Skeletal muscle satellite cell (primary cell): ENCODE data around the gene DCAF6.

ENCODE experiments used
- H3K27me3 ChIP-seq: 2 replicates; pipeline ENCODE4 v1.7.0; 2013; ENCODE audit warnings: low read length; ENCODE audit not compliant: control insufficient read depth, insufficient read depth
- H3K36me3 ChIP-seq: 2 replicates; pipeline ENCODE4 v1.7.0; 2013; ENCODE audit warnings: mild to moderate bottlenecking, control low read depth, low read length; ENCODE audit not compliant: insufficient read depth
- H3K4me1 ChIP-seq: 2 replicates; pipeline ENCODE4 v1.7.0; 2013; ENCODE audit warnings: low read length; ENCODE audit not compliant: control insufficient read depth, insufficient read depth
- H3K4me2 ChIP-seq: 2 replicates; pipeline ENCODE4 v1.7.0; 2013; ENCODE audit warnings: mild to moderate bottlenecking, low read length
- H3K4me3 ChIP-seq: 2 replicates; pipeline ENCODE4 v1.7.0; 2013; ENCODE audit warnings: low read length
- H3K9ac ChIP-seq: 2 replicates; pipeline ENCODE4 v1.7.0; 2013; ENCODE audit warnings: mild to moderate bottlenecking, low read depth, low read length, moderate library complexity
- H3K9me3 ChIP-seq: replicated peaks from 2 replicates; pipeline ENCODE4 v1.7.0; 2013; ENCODE audit warnings: mild to moderate bottlenecking, control low read depth, low read length

Gene DCAF6

GRCh38 chr1:168098534-168099320 is 162.2 kb downstream of the DCAF6 start:
- no peak overlapping the region for H3K9ac ChIP-seq
- H3K36me3 ChIP-seq: peaks cover 13% of the 10 kb centered on the region
- no peaks in the 10 kb centered on the region for H3K9me3 ChIP-seq
- no peaks in the 10 kb centered on the region for H3K27me3 ChIP-seq
- no peaks in the 10 kb centered on the region for H3K4me1 ChIP-seq
- no peak overlapping the region for H3K4me2 ChIP-seq
- no peak overlapping the region for H3K4me3 ChIP-seq

GRCh38 chr1:168099337-168099801 is 162.9 kb downstream of the DCAF6 start:
- Histone ChIP-seq H3K9ac (no peak overlapping the region), H3K4me3 (no peak overlapping the region), H3K4me2 (no peak overlapping the region), H3K9me3 (no peaks in the 10 kb centered on the region), H3K4me1 (no peaks in the 10 kb centered on the region), H3K27me3 (no peaks in the 10 kb centered on the region), H3K36me3 (peaks cover 16% of the 10 kb centered on the region)

GRCh38 chr1:168100315-168101002 is 164.0 kb downstream of the DCAF6 start:
- Histone ChIP-seq H3K9me3 (no peaks in the 10 kb centered on the region), H3K9ac (no peak overlapping the region), H3K36me3 (peaks cover 20% of the 10 kb centered on the region), H3K4me1 (no peaks in the 10 kb centered on the region), H3K4me2 (no peak overlapping the region), H3K27me3 (no peaks in the 10 kb centered on the region), H3K4me3 (no peak overlapping the region)

GRCh38 chr1:168101336-168101735 is 164.9 kb downstream of the DCAF6 start:
- no peaks in the 10 kb centered on the region for H3K27me3 ChIP-seq
- no peak overlapping the region for H3K4me3 ChIP-seq
- H3K9me3 ChIP-seq: no peaks in the 10 kb centered on the region
- no peaks in the 10 kb centered on the region for H3K4me1 ChIP-seq
- H3K36me3 ChIP-seq: peaks cover 18% of the 10 kb centered on the region
- no peak overlapping the region for H3K9ac ChIP-seq
- H3K4me2 ChIP-seq: no peak overlapping the region

GRCh38 chr1:168102487-168102886 is 166.0 kb downstream of the DCAF6 start:
- Histone ChIP-seq H3K4me2 (no peak overlapping the region), H3K9ac (no peak overlapping the region), H3K4me3 (no peak overlapping the region), H3K27me3 (no peaks in the 10 kb centered on the region), H3K4me1 (no peaks in the 10 kb centered on the region), H3K9me3 (no peaks in the 10 kb centered on the region), H3K36me3 (peaks cover 13% of the 10 kb centered on the region)

GRCh38 chr1:168104535-168104934 is 168.1 kb downstream of the DCAF6 start:
- H3K9me3 ChIP-seq: no peaks in the 10 kb centered on the region
- H3K4me1 ChIP-seq: no peaks in the 10 kb centered on the region
- no peak overlapping the region for H3K4me3 ChIP-seq
- peaks cover 8% of the 10 kb centered on the region for H3K36me3 ChIP-seq
- no peaks in the 10 kb centered on the region for H3K27me3 ChIP-seq
- no peak overlapping the region for H3K9ac ChIP-seq
- no peak overlapping the region for H3K4me2 ChIP-seq

GRCh38 chr1:168105846-168106245 is 169.4 kb downstream of the DCAF6 start:
- H3K9me3 ChIP-seq: no peaks in the 10 kb centered on the region
- H3K36me3 ChIP-seq: peaks cover 8% of the 10 kb centered on the region
- no peak overlapping the region for H3K9ac ChIP-seq
- no peaks in the 10 kb centered on the region for H3K4me1 ChIP-seq
- H3K4me3 ChIP-seq: no peak overlapping the region
- no peaks in the 10 kb centered on the region for H3K27me3 ChIP-seq
- no peak overlapping the region for H3K4me2 ChIP-seq

GRCh38 chr1:168106274-168106673 is 169.8 kb downstream of the DCAF6 start:
- Histone ChIP-seq H3K9me3 (no peaks in the 10 kb centered on the region), H3K4me1 (no peaks in the 10 kb centered on the region), H3K27me3 (no peaks in the 10 kb centered on the region), H3K9ac (no peak overlapping the region), H3K4me3 (no peak overlapping the region), H3K36me3 (peaks cover 8% of the 10 kb centered on the region), H3K4me2 (no peak overlapping the region)

- Histone ChIP-seq H3K4me2 (no peak overlapping the region), H3K27me3 (no peaks in the 10 kb centered on the region), H3K9ac (no peak overlapping the region), H3K36me3 (no peaks in the 10 kb centered on the region), H3K4me1 (peaks cover 5% of the 10 kb centered on the region), H3K4me3 (no peak overlapping the region), H3K9me3 (no peaks in the 10 kb centered on the region)
Observed at GRCh38 chr1:168110896-168111545, 174.5 kb downstream of the DCAF6 start.

GRCh38 chr1:168112673-168113305 is 176.3 kb downstream of the DCAF6 start:
- no peaks in the 10 kb centered on the region for H3K27me3 ChIP-seq
- H3K4me3 ChIP-seq: no peak overlapping the region
- H3K4me1 ChIP-seq: peaks cover 5% of the 10 kb centered on the region
- H3K9ac ChIP-seq: no peak overlapping the region
- H3K36me3 ChIP-seq: no peaks in the 10 kb centered on the region
- H3K4me2 ChIP-seq: no peak overlapping the region
- H3K9me3 ChIP-seq: no peaks in the 10 kb centered on the region

- no peak overlapping the region for H3K4me2 ChIP-seq
- H3K9ac ChIP-seq: no peak overlapping the region
- no peak overlapping the region for H3K4me3 ChIP-seq
- H3K36me3 ChIP-seq: no peaks in the 10 kb centered on the region
- H3K9me3 ChIP-seq: no peaks in the 10 kb centered on the region
- H3K27me3 ChIP-seq: no peaks in the 10 kb centered on the region
- H3K4me1 ChIP-seq: peaks cover 5% of the 10 kb centered on the region
Observed at GRCh38 chr1:168114845-168115244, 178.4 kb downstream of the DCAF6 start.
